CD14-positive monocyte (primary cell): ENCODE results near the gene NUP58. TPM values are rescaled to one million over a fixed set of nuclear protein-coding genes. Genes with fewer than 3 reads are reported as not detected.
"Not testable (repeated sequence)": the region's sequence is repeated elsewhere in the genome, so short reads cannot be mapped to it uniquely, and the experiment has no call there.

ENCODE experiments used
- DNase-seq, 3 donors: peaks; one replicate each; pipeline ENCODE4 v3.0.0-alpha.2; 2011 to 2022
- H2AFZ ChIP-seq: 2 replicates; pipeline ENCODE4 v1.6.0; 2012; ENCODE audit warnings: mild to moderate bottlenecking, low read depth, low read length, inconsistent platforms; ENCODE audit not compliant: insufficient read depth, poor library complexity, severe bottlenecking
- H3K27ac ChIP-seq, 2 donors: 1 replicate in 1 of 2; 2 replicates in 1 of 2; pipeline ENCODE4 v1.5.1; 2012 to 2013; ENCODE audit warnings: low read length in 2 of 2, control low read depth in 1 of 2, inconsistent platforms in 1 of 2, low read depth in 1 of 2, mild to moderate bottlenecking in 1 of 2
- H3K27me3 ChIP-seq, 2 donors: one replicate each; pipeline versions ENCODE4 v1.6.0 to v1.6.1; 2011 to 2013; ENCODE audit warnings: low read length in 2 of 2; ENCODE audit not compliant: control insufficient read depth in 2 of 2, insufficient read depth in 2 of 2
- H3K36me3 ChIP-seq, 2 donors: replicated peaks in 1 of 2; 1 replicate in 1 of 2; 2 replicates in 1 of 2; pipeline versions ENCODE4 v1.5.1 to v1.6.1; 2012 to 2013; ENCODE audit warnings: low read length in 2 of 2, control low read depth in 1 of 2, inconsistent platforms in 1 of 2, mild to moderate bottlenecking in 1 of 2; ENCODE audit not compliant: insufficient read depth in 2 of 2, control insufficient read depth in 1 of 2
- H3K4me1 ChIP-seq, 2 donors: 1 replicate in 1 of 2; 2 replicates in 1 of 2; pipeline versions ENCODE4 v1.5.1 to v1.6.1; 2012 to 2013; ENCODE audit warnings: low read length in 2 of 2, control low read depth in 1 of 2, inconsistent platforms in 1 of 2, mild to moderate bottlenecking in 1 of 2, moderate library complexity in 1 of 2; ENCODE audit not compliant: insufficient read depth in 2 of 2, control insufficient read depth in 1 of 2
- H3K4me2 ChIP-seq: replicated peaks from 2 replicates; pipeline ENCODE3; 2012; ENCODE audit warnings: low read length, moderate library complexity, mild to moderate bottlenecking; ENCODE audit not compliant: poor library complexity, severe bottlenecking; ENCODE audit errors: extremely low read depth
- H3K4me3 ChIP-seq, 3 experiments: fragments of 200-600 bp in 1 of 3; sonication (generic) in 1 of 3; replicated peaks in 1 of 3; 1 replicate in 2 of 3; 2 replicates in 1 of 3; pipeline ENCODE4 v1.5.1; 2011 to 2013; ENCODE audit warnings: low read length in 3 of 3, mild to moderate bottlenecking in 3 of 3, control low read depth in 2 of 3, low read depth in 2 of 3, inconsistent platforms in 1 of 3, moderate library complexity in 1 of 3
- H3K79me2 ChIP-seq: 2 replicates; pipeline ENCODE4 v1.6.0; 2012; ENCODE audit warnings: mild to moderate bottlenecking, control low read depth, inconsistent platforms, low read length, moderate library complexity; ENCODE audit not compliant: insufficient read depth
- H3K9ac ChIP-seq: 2 replicates; pipeline ENCODE4 v1.6.0; 2017; ENCODE audit warnings: low read length, mild to moderate bottlenecking; ENCODE audit not compliant: insufficient read depth, poor library complexity, severe bottlenecking
- H3K9me3 ChIP-seq, 2 donors: replicated peaks in 1 of 2; 1 replicate in 1 of 2; 2 replicates in 1 of 2; pipeline versions ENCODE4 v1.5.1 to v1.6.1; 2012 to 2013; ENCODE audit warnings: low read length in 2 of 2, control low read depth in 1 of 2; ENCODE audit not compliant: control insufficient read depth in 1 of 2, insufficient read depth in 1 of 2
- H4K20me1 ChIP-seq: 2 replicates; pipeline ENCODE4 v1.6.0; 2012; ENCODE audit warnings: mild to moderate bottlenecking, low read length, control low read depth, moderate library complexity; ENCODE audit not compliant: insufficient read depth
- H3K27ac Mint-ChIP-seq, 7 donors: one replicate each; pipeline ENCODE4 v1.8.0; 2020; ENCODE audit warnings: mild to moderate bottlenecking in 7 of 7, mixed read lengths in 7 of 7, moderate library complexity in 6 of 7, inconsistent platforms in 2 of 7
- H3K27me3 Mint-ChIP-seq, 3 donors: one replicate each; pipeline ENCODE4 v1.8.0; 2021 to 2022; ENCODE audit warnings: low read depth in 3 of 3, mild to moderate bottlenecking in 3 of 3, mixed read lengths in 3 of 3, moderate library complexity in 3 of 3, inconsistent platforms in 1 of 3
- H3K36me3 Mint-ChIP-seq, 2 donors: one replicate each; pipeline ENCODE4 v1.8.0; 2020; ENCODE audit warnings: mixed read lengths in 2 of 2, inconsistent platforms in 1 of 2, mild to moderate bottlenecking in 1 of 2
- H3K4me1 Mint-ChIP-seq: one replicate; pipeline ENCODE4 v1.8.0; 2020; ENCODE audit warnings: mild to moderate bottlenecking, mixed read lengths
- H3K4me3 Mint-ChIP-seq, 2 donors: one replicate each; pipeline ENCODE4 v1.8.0; 2020; ENCODE audit warnings: mild to moderate bottlenecking in 2 of 2, mixed read lengths in 2 of 2, moderate library complexity in 1 of 2
- H3K9me3 Mint-ChIP-seq, 7 donors: one replicate each; pipeline ENCODE4 v1.8.0; 2020 to 2022; ENCODE audit warnings: mixed read lengths in 7 of 7, mild to moderate bottlenecking in 6 of 7, moderate library complexity in 6 of 7, inconsistent platforms in 2 of 7
- WGBS: methylation state at CpG from one replicate; pipeline ENCODE4 v1.1.5; 2013; ENCODE audit warnings: missing lambda C conversion rate; ENCODE audit not compliant: insufficient coverage; 5-methylcytosine and 5-hydroxymethylcytosine counted together
- intact Hi-C, 2 donors: fragments of 100-400 bp; cut with micrococcal nuclease; formaldehyde crosslinking; loops; one replicate each; pipeline versions ENCODE4 v1.15.0 to v1.15.1; 2023
- polyA plus RNA-seq, 3 donors: library from polyadenylated mRNA; depleted of rRNA in 1 of 3; unstranded in 2 of 3; stranded (reverse) in 1 of 3; fragments of 300-500 nt in 2 of 3; fragments of >200 nt in 1 of 3; fragmentation: Illumina TruSeq in 2 of 3; gene quantifications; 1 replicate in 2 of 3; 2 replicates in 1 of 3; pipeline ENCODE4 v1.2.3, GENCODE V29; 2012 to 2021
- TF ChIP-seq, protein P1 (sequence below): fragments of 200-600 bp; IDR thresholded peaks from one replicate; pipeline ENCODE4 v1.8.0; 2022; ENCODE audit warnings: antibody characterized with exemption, mild to moderate bottlenecking

Gene NUP58
- polyA plus RNA-seq, 3 donors, result 21.5 to 26.3 (median 25.1) TPM

DNA sequence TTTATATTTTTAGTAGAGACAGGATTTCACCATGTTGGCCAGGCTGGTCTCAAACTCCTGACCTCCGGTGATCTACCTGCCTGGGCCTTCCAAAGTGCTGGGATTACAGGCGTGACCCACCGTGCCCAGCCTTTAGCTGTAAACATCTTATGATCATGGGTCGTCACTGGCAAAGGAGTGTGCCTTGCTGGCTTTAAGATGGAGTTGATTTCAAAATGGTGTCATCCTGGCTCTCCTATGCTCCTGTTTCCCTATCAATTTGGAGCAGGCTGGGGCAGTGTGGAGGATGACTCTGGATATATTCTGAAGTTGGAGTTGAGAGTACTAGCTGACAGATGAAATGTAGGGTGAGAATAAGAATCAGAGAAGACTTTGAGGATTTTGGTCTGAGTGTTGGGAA is 51.9 kb downstream of the NUP58 start:
- Mint-ChIP-seq H3K27ac (no peak overlapping the region), H3K4me1 (no peaks in the 10 kb centered on the region), H3K27me3 (peaks cover 8 to 14% (median 9%) of the 10 kb centered on the region in 3 donors), H3K9me3 (peaks cover 0 to 2% (median 0%) of the 10 kb centered on the region in 7 donors), H3K4me3 (no peak overlapping the region), H3K36me3 (no peaks in the 10 kb centered on the region)
- 97% methylated on average over 4 of the region's 4 CpGs for WGBS
- intact Hi-C loops, result no loop called here
- Histone ChIP-seq H2AFZ (no peak overlapping the region), H3K9me3 (no peaks in the 10 kb centered on the region), H4K20me1 (no peaks in the 10 kb centered on the region), H3K4me2 (no peak overlapping the region), H3K4me1 (no peaks in the 10 kb centered on the region), H3K36me3 (no peaks in the 10 kb centered on the region), H3K27me3 (no peaks in the 10 kb centered on the region), H3K9ac (no peak overlapping the region), H3K79me2 (no peaks in the 10 kb centered on the region), H3K4me3 (no peak overlapping the region), H3K27ac (no peak overlapping the region)
- TF ChIP-seq, protein P1, sequence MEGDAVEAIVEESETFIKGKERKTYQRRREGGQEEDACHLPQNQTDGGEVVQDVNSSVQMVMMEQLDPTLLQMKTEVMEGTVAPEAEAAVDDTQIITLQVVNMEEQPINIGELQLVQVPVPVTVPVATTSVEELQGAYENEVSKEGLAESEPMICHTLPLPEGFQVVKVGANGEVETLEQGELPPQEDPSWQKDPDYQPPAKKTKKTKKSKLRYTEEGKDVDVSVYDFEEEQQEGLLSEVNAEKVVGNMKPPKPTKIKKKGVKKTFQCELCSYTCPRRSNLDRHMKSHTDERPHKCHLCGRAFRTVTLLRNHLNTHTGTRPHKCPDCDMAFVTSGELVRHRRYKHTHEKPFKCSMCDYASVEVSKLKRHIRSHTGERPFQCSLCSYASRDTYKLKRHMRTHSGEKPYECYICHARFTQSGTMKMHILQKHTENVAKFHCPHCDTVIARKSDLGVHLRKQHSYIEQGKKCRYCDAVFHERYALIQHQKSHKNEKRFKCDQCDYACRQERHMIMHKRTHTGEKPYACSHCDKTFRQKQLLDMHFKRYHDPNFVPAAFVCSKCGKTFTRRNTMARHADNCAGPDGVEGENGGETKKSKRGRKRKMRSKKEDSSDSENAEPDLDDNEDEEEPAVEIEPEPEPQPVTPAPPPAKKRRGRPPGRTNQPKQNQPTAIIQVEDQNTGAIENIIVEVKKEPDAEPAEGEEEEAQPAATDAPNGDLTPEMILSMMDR, result no peak
- DNase-seq, result no peak

DNA sequence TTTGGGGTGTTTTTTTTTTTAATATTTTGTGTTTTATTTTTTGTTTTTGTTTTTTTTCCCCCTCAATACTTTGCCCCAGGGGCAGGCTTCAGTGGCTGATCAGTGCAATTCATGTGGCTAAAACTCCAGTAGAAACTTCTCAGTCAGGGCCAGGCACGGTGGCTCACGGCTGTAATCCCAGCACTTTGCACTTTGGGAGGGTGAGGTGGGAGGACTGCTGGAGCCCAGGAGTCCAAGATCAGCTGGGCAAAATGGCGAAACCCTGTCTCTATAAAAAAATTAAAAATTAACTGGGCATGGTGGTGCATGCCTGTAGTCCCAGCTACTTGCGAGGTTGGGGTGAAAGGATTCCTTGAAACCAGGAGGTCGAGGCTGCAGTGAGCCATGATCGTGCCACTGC is 53.0 kb downstream of the NUP58 start:
- Histone ChIP-seq H3K9me3 (no peaks in the 10 kb centered on the region), H3K4me3 (no peak overlapping the region), H3K27ac (no peak overlapping the region), H3K9ac (no peak overlapping the region), H4K20me1 (no peaks in the 10 kb centered on the region), H3K4me1 (no peaks in the 10 kb centered on the region), H3K27me3 (no peaks in the 10 kb centered on the region), H2AFZ (no peak overlapping the region), H3K79me2 (no peaks in the 10 kb centered on the region), H3K36me3 (no peaks in the 10 kb centered on the region), H3K4me2 (no peak overlapping the region)
- H3K27ac Mint-ChIP-seq, result no peak overlapping the region
- H3K36me3 Mint-ChIP-seq, result no peaks in the 10 kb centered on the region
- peaks cover 8 to 13% (median 9%) of the 10 kb centered on the region in 3 donors for H3K27me3 Mint-ChIP-seq
- no peak overlapping the region for H3K4me3 Mint-ChIP-seq
- peaks cover 0 to 2% (median 0%) of the 10 kb centered on the region in 7 donors for H3K9me3 Mint-ChIP-seq
- TF ChIP-seq, protein P1, result no peak
- WGBS, result 100% methylated on average over 1 of the region's 6 CpGs
- DNase-seq, result no peak
- intact Hi-C loops, result no loop called here
- H3K4me1 Mint-ChIP-seq, result no peaks in the 10 kb centered on the region

DNA sequence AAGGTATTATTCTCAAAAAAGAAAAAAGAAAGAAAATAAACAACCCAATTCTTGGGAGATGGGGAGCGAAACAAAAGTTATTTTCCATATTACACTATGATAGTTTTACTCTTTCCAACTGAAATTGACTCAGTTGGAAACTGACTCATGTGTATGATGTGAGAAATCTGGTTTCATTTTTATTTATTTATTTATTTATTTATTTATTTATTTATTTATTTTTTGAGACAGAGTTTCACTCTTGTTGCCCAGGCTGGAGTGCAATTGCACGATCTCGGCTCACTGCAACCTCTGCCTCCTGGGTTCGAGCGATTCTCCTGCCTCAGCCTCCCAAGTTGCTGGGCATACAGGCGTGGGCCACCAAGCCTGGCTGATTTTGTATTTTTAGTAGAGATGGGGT is 59.0 kb downstream of the NUP58 start:
- WGBS, result 100% methylated on average over 1 of the region's 6 CpGs
- not testable (repeated sequence) for H3K4me3 ChIP-seq, DNase-seq, H3K4me1 ChIP-seq, H3K4me1 Mint-ChIP-seq, H3K79me2 ChIP-seq, H3K9me3 ChIP-seq, H3K4me2 ChIP-seq, H3K27me3 Mint-ChIP-seq, H3K9ac ChIP-seq, H3K4me3 Mint-ChIP-seq, H2AFZ ChIP-seq, H3K27ac Mint-ChIP-seq, H3K27ac ChIP-seq, H4K20me1 ChIP-seq, H3K36me3 Mint-ChIP-seq, H3K27me3 ChIP-seq, H3K36me3 ChIP-seq
- peaks cover 0 to 16% (median 3%) of the 10 kb centered on the region in 7 donors for H3K9me3 Mint-ChIP-seq
- intact Hi-C loops, result loop anchor here in 1 of 2 donors (10.0 kb wide), 1 partner anchor 136 kb away; no protein-coding TSS in a partner anchor
